Cardiac fibroblast (primary cell): ENCODE results near the gene GRK1.

Experiments used
- DNase-seq, 2 donors: peaks; one replicate each; pipeline versions ENCODE4 v3.0.0 to v3.0.0-alpha.2; 2010; ENCODE audit warnings: low read depth in 2 of 2
- H3K4me3 ChIP-seq, 2 donors: replicated peaks in 1 of 2; 1 replicate in 1 of 2; 2 replicates in 1 of 2; pipeline ENCODE4 v1.5.1; 2011; ENCODE audit warnings: low read depth in 2 of 2, low read length in 2 of 2, mild to moderate bottlenecking in 2 of 2, moderate library complexity in 1 of 2
- CTCF ChIP-seq: IDR thresholded peaks from one replicate; pipeline ENCODE4 v1.5.1; 2011; ENCODE audit warnings: low read depth, mild to moderate bottlenecking, low read length, inconsistent platforms

The GRK1 gene

GRCh38 chr13:113645329-113645728 lies 21.7 kb upstream of the GRK1 start:
- no peak overlapping the region for H3K4me3 ChIP-seq
- no peak for DNase-seq
- TF ChIP-seq CTCF = no peak

- H3K4me3 ChIP-seq = no peak overlapping the region
- DNase-seq = no peak
- no peak for TF ChIP-seq CTCF
Observed at GRCh38 chr13:113646376-113646775, 20.6 kb upstream of the GRK1 start.

GRCh38 chr13:113646921-113647340 lies 20.1 kb upstream of the GRK1 start:
- no peak for DNase-seq
- TF ChIP-seq CTCF = no peak
- no peak overlapping the region for H3K4me3 ChIP-seq

GRCh38 chr13:113647351-113648215 lies 19.4 kb upstream of the GRK1 start:
- no peak for TF ChIP-seq CTCF
- no peak overlapping the region for H3K4me3 ChIP-seq
- peak; percentile 45 to 81 for DNase-seq

GRCh38 chr13:113648216-113648610 lies 18.8 kb upstream of the GRK1 start:
- no peak for TF ChIP-seq CTCF
- no peak overlapping the region for H3K4me3 ChIP-seq
- no peak for DNase-seq

GRCh38 chr13:113649212-113649611 lies 17.8 kb upstream of the GRK1 start:
- DNase-seq = no peak
- H3K4me3 ChIP-seq = no peak overlapping the region
- TF ChIP-seq CTCF = no peak

- no peak for TF ChIP-seq CTCF
- no peak overlapping the region for H3K4me3 ChIP-seq
- DNase-seq = no peak
Observed at GRCh38 chr13:113650275-113650674, 16.7 kb upstream of the GRK1 start.
